C4-2B (cell line): ENCODE results near the gene KRABD2.
"Not testable (repeated sequence)": the region's sequence is repeated elsewhere in the genome, so short reads cannot be mapped to it uniquely, and the experiment has no call there.

Experiments used
- H3K27ac ChIP-seq: fragments of 450-650 bp; 2 replicates; pipeline ENCODE4 v1.5.1; 2017
- CTCF ChIP-seq: fragments of 450-650 bp; conservative IDR thresholded peaks from 2 replicates; pipeline ENCODE4 v1.5.1; 2017; ENCODE audit warnings: mild to moderate bottlenecking
- ZFX ChIP-seq: fragments of 450-650 bp; IDR thresholded peaks from 2 replicates; pipeline ENCODE4 v1.6.1; 2017

KRABD2 gene

GRCh38 chr17:8382052-8382879, 5.8 kb upstream of the KRABD2 start:
- H3K27ac ChIP-seq = peak overlapping the region; percentile 77

GRCh38 chr17:8380049-8380448, 3.5 kb upstream of the KRABD2 start:
- H3K27ac ChIP-seq = no peak overlapping the region
- TF ChIP-seq ZFX (no peak), CTCF (no peak)

More at GRCh38 chr17:8382052-8382879, 5.8 kb upstream of the KRABD2 start:
- TF ChIP-seq ZFX = peak; percentile 21; the same call in 1 of the 2 replicates
- TF ChIP-seq CTCF = no peak

- H3K27ac ChIP-seq = peak overlapping the region; percentile 41
These were observed 1.6 kb upstream of the KRABD2 start for GRCh38 chr17:8378117-8378516.

GRCh38 chr17:8377422-8377821, 918 bp upstream of the KRABD2 start:
- no peak for TF ChIP-seq CTCF
- TF ChIP-seq ZFX = no peak
- H3K27ac ChIP-seq = no peak overlapping the region

- TF ChIP-seq ZFX = no peak
- H3K27ac ChIP-seq = peak overlapping the region; percentile 94
These were observed 705 bp downstream of the KRABD2 start for GRCh38 chr17:8375738-8376259.

- not testable (repeated sequence) for H3K27ac ChIP-seq
These were observed 2.6 kb downstream of the KRABD2 start for GRCh38 chr17:8373856-8374255.

GRCh38 chr17:8372422-8372821, 4.1 kb downstream of the KRABD2 start:
- TF ChIP-seq ZFX = no peak
- TF ChIP-seq CTCF = no peak
- no peak overlapping the region for H3K27ac ChIP-seq

GRCh38 chr17:8371786-8372185, 4.7 kb downstream of the KRABD2 start:
- TF ChIP-seq CTCF = no peak
- TF ChIP-seq ZFX = no peak
- H3K27ac ChIP-seq = no peak overlapping the region

- H3K27ac ChIP-seq = no peak overlapping the region
- TF ChIP-seq ZFX (no peak), CTCF (no peak)
These were observed 6.6 kb downstream of the KRABD2 start for GRCh38 chr17:8369944-8370343.
